Stimulated activated CD4-positive, alpha-beta T cell treated with anti-CD3 and anti-CD28 coated beads, Interleukin-2, amount 100 ng/mL, for 24 hours (primary cell): ENCODE measurements around the gene FOLR1.
"Not testable (repeated sequence)": the region's sequence is repeated elsewhere in the genome, so short reads cannot be mapped to it uniquely, and the experiment has no call there.

Source experiments
- DNase-seq, 2 donors: peaks; one replicate each; pipeline ENCODE4 v3.0.0-alpha.2; 2020

FOLR1 gene

GRCh38 chr11:72188267-72188666 is 3.7 kb upstream of the FOLR1 start:
- no peak for DNase-seq

- no peak for DNase-seq
Measured at GRCh38 chr11:72189455-72190250, 2.3 kb upstream of the FOLR1 start.

- no peak for DNase-seq
Measured at GRCh38 chr11:72190631-72191071, 1.3 kb upstream of the FOLR1 start.

GRCh38 chr11:72195518-72196270 is 3.8 kb downstream of the FOLR1 start:
- DNase-seq = no peak

- not testable (repeated sequence) for DNase-seq
Measured at GRCh38 chr11:72201445-72201844, 9.5 kb downstream of the FOLR1 start.

GRCh38 chr11:72202571-72202970 is 10.6 kb downstream of the FOLR1 start:
- DNase-seq = no peak

- no peak for DNase-seq
Measured at GRCh38 chr11:72203163-72203562, 11.2 kb downstream of the FOLR1 start.

GRCh38 chr11:72204886-72205285 is 12.9 kb downstream of the FOLR1 start:
- DNase-seq = no peak

GRCh38 chr11:72206794-72207193 is 14.9 kb downstream of the FOLR1 start:
- DNase-seq = not testable (repeated sequence)

GRCh38 chr11:72208281-72208680 is 16.3 kb downstream of the FOLR1 start:
- DNase-seq = no peak

GRCh38 chr11:72209101-72209500 is 17.2 kb downstream of the FOLR1 start:
- no peak for DNase-seq

GRCh38 chr11:72216638-72217037 is 24.7 kb downstream of the FOLR1 start, which contains the start of gene FOLR2:
Gene FOLR2 (plus strand): TSS chr11:72216794. CDS start chr11:72218585, 1,791 bp downstream.
- no peak for DNase-seq

GRCh38 chr11:72217841-72218240 is 25.9 kb downstream of the FOLR1 start:
- DNase-seq = no peak

- no peak for DNase-seq
Measured at GRCh38 chr11:72218251-72218745, 26.4 kb downstream of the FOLR1 start.

- no peak for DNase-seq
Measured at GRCh38 chr11:72220696-72221363, 28.9 kb downstream of the FOLR1 start.

- DNase-seq = no peak
Measured at GRCh38 chr11:72221386-72222075, 29.6 kb downstream of the FOLR1 start.

GRCh38 chr11:72222106-72222891 is 30.4 kb downstream of the FOLR1 start:
- no peak for DNase-seq

GRCh38 chr11:72222907-72223614 is 31.1 kb downstream of the FOLR1 start:
- peak; percentile 94 to 96 for DNase-seq

- DNase-seq = peak; percentile 64 to 73
Measured at GRCh38 chr11:72223615-72224563, 31.9 kb downstream of the FOLR1 start.
